HEK293 (cell line): Measurements from ENCODE around the gene NELL1.

ENCODE experiments used
- CTCF ChIA-PET: fragments of 350-600 bp; formaldehyde crosslinking; extraction: SDS; loops from one replicate; lab custom pipeline; 2021; ENCODE audit warnings: antibody characterized with exemption; lab: Yijun Ruan, JAX
- POLR2A ChIA-PET: fragments of 300-600 bp; formaldehyde crosslinking; extraction: SDS; loops from one replicate; lab custom pipeline; 2020; ENCODE audit warnings: antibody characterized with exemption, inconsistent platforms; lab: Yijun Ruan, JAX
- H3K27ac ChIP-seq: fragments of 200-500 bp; sonication (Bioruptor generic); 2 replicates; pipeline ENCODE4 v1.5.1; 2014; ENCODE audit warnings: low read depth, low read length, control low read depth, inconsistent platforms; ENCODE audit errors: extremely low read depth
- H3K36me3 ChIP-seq, 2 experiments: fragments of 200-500 bp in 1 of 2; sonication (Bioruptor generic) in 1 of 2; 1 replicate in 1 of 2; 2 replicates in 1 of 2; pipeline ENCODE4 v1.5.1; 2014 to 2017; ENCODE audit warnings: inconsistent platforms in 2 of 2, low read length in 2 of 2; ENCODE audit not compliant: control insufficient read depth in 2 of 2, insufficient read depth in 1 of 2
- H3K4me1 ChIP-seq: fragments of 200-500 bp; sonication (Bioruptor generic); 2 replicates; pipeline ENCODE4 v1.5.1; 2014; ENCODE audit warnings: mild to moderate bottlenecking, low read length, inconsistent platforms; ENCODE audit not compliant: control insufficient read depth, insufficient read depth
- H3K4me3 ChIP-seq: 2 replicates; pipeline ENCODE4 v1.5.1; 2011; ENCODE audit warnings: low read depth, mild to moderate bottlenecking, control low read depth, low read length, moderate library complexity
- H3K9me3 ChIP-seq: fragments of 200-500 bp; sonication (Bioruptor generic); 2 replicates; pipeline ENCODE4 v1.5.1; 2014; ENCODE audit warnings: low read depth, low read length, inconsistent platforms; ENCODE audit not compliant: control insufficient read depth, insufficient read depth
- FEZF1 ChIP-seq: fragments of 450-650 bp; formaldehyde crosslinking; IDR thresholded peaks from 2 replicates; pipeline ENCODE4 v1.5.1; 2016; ENCODE audit warnings: missing biosample characterization, missing genetic modification characterization
- IKZF3 ChIP-seq: fragments of 450-650 bp; IDR thresholded peaks from 2 replicates; pipeline ENCODE4 v1.5.0; 2018; ENCODE audit warnings: missing biosample characterization, mild to moderate bottlenecking, missing genetic modification characterization, moderate library complexity
- MEIS1 ChIP-seq: sonication (generic); formaldehyde crosslinking; IDR thresholded peaks from 2 replicates; pipeline ENCODE4 v1.8.1; 2022; ENCODE audit warnings: missing genetic modification reagents, mild to moderate bottlenecking, borderline replicate concordance
- ZEB2 ChIP-seq: fragments of 450-650 bp; formaldehyde crosslinking; IDR thresholded peaks from 2 replicates; pipeline ENCODE4 v1.5.1; 2016; ENCODE audit warnings: missing biosample characterization, missing genetic modification characterization
- ZNF174 ChIP-seq: fragments of 450-650 bp; formaldehyde crosslinking; IDR thresholded peaks from 2 replicates; pipeline ENCODE4 v1.5.0; 2017; ENCODE audit warnings: missing biosample characterization, mild to moderate bottlenecking, missing genetic modification characterization
- ZNF324 ChIP-seq: fragments of 450-650 bp; formaldehyde crosslinking; IDR thresholded peaks from 2 replicates; pipeline ENCODE4 v1.5.1; 2016; ENCODE audit warnings: missing biosample characterization, missing genetic modification characterization
- ZNF404 ChIP-seq: fragments of 450-650 bp; formaldehyde crosslinking; IDR thresholded peaks from 2 replicates; pipeline ENCODE4 v1.5.1; 2017; ENCODE audit warnings: missing biosample characterization, missing genetic modification characterization
- ZNF501 ChIP-seq: fragments of 450-650 bp; formaldehyde crosslinking; IDR thresholded peaks from 2 replicates; pipeline ENCODE4 v1.5.1; 2016; ENCODE audit warnings: missing biosample characterization, missing genetic modification characterization
- ZNF510 ChIP-seq: fragments of 450-650 bp; formaldehyde crosslinking; IDR thresholded peaks from 2 replicates; pipeline ENCODE4 v1.5.1; 2018; ENCODE audit warnings: mild to moderate bottlenecking, missing genetic modification characterization, missing biosample characterization; ENCODE audit not compliant: insufficient replicate concordance
- ZNF513 ChIP-seq: fragments of 450-650 bp; IDR thresholded peaks from 2 replicates; pipeline ENCODE4 v1.5.1; 2018; ENCODE audit warnings: missing biosample characterization, missing genetic modification characterization
- ZNF530 ChIP-seq: fragments of 450-650 bp; formaldehyde crosslinking; IDR thresholded peaks from 2 replicates; pipeline ENCODE4 v1.5.1; 2016; ENCODE audit warnings: low read depth, missing biosample characterization, missing genetic modification characterization
- ZNF654 ChIP-seq: fragments of 450-650 bp; formaldehyde crosslinking; IDR thresholded peaks from 2 replicates; pipeline ENCODE4 v1.5.1; 2016; ENCODE audit warnings: low read depth, missing biosample characterization, missing genetic modification characterization
- ZNF658 ChIP-seq: fragments of 450-650 bp; formaldehyde crosslinking; IDR thresholded peaks from 2 replicates; pipeline ENCODE4; 2016; ENCODE audit warnings: missing biosample characterization, missing genetic modification characterization
- ZNF792 ChIP-seq: fragments of 450-650 bp; formaldehyde crosslinking; IDR thresholded peaks from 2 replicates; pipeline ENCODE4 v1.5.1; 2016; ENCODE audit warnings: missing biosample characterization, missing genetic modification characterization
- TF ChIP-seq, protein P1 (sequence below): fragments of 450-650 bp; formaldehyde crosslinking; IDR thresholded peaks from 2 replicates; pipeline ENCODE4 v1.5.1; 2016; ENCODE audit warnings: missing biosample characterization, missing genetic modification characterization
- TF ChIP-seq, protein P2 (sequence below): IDR thresholded peaks from 2 replicates; pipeline ENCODE4 v1.6.1; 2011; ENCODE audit warnings: mild to moderate bottlenecking, low read depth, low read length, borderline replicate concordance
- TF ChIP-seq, protein P3 (sequence below): fragments of 450-650 bp; formaldehyde crosslinking; IDR thresholded peaks from 2 replicates; pipeline ENCODE4; 2016; ENCODE audit warnings: missing biosample characterization, missing genetic modification characterization
- TF ChIP-seq, protein P4 (sequence below): fragments of 450-650 bp; formaldehyde crosslinking; IDR thresholded peaks from 2 replicates; pipeline ENCODE4 v1.5.1; 2017; ENCODE audit warnings: missing biosample characterization, missing genetic modification characterization

The NELL1 gene

DNA sequence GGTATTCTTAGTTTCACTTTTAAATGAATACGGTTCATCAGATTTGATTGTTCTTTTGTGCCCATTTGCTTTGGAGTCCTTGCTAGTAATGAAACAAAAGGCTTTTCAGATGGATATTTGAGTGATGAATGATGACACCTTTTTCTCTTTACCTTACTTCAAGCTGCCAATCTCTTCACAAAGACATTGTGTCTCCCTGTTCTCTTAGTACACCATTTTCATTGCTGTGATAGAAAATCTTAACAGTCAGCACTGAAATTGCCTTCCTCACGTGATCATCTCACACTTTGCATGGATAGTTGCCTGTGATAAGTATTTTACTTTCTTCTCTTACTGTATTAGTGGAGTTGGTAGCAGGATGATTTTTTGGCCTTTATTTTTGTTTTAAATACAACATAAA is 396.6 kb downstream of the NELL1 start (continued):
- no peak for TF ChIP-seq FEZF1 (tag by site-specific recombination)

- no peak overlapping the region for H3K4me3 ChIP-seq
- POLR2A ChIA-PET = no interaction called here
- CTCF ChIA-PET = no interaction called here
- TF ChIP-seq, protein P1, sequence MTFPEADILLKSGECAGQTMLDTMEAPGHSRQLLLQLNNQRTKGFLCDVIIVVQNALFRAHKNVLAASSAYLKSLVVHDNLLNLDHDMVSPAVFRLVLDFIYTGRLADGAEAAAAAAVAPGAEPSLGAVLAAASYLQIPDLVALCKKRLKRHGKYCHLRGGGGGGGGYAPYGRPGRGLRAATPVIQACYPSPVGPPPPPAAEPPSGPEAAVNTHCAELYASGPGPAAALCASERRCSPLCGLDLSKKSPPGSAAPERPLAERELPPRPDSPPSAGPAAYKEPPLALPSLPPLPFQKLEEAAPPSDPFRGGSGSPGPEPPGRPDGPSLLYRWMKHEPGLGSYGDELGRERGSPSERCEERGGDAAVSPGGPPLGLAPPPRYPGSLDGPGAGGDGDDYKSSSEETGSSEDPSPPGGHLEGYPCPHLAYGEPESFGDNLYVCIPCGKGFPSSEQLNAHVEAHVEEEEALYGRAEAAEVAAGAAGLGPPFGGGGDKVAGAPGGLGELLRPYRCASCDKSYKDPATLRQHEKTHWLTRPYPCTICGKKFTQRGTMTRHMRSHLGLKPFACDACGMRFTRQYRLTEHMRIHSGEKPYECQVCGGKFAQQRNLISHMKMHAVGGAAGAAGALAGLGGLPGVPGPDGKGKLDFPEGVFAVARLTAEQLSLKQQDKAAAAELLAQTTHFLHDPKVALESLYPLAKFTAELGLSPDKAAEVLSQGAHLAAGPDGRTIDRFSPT (tag by site-specific recombination) = no peak
- TF ChIP-seq ZNF792 (tag by site-specific recombination) (no peak), MEIS1 (CRISPR knock-in tag) (no peak), ZNF501 (tag by site-specific recombination) (no peak), IKZF3 (no peak), ZNF654 (tag by site-specific recombination) (no peak), ZNF404 (tag by site-specific recombination) (no peak), ZNF513 (tag by site-specific recombination) (no peak), ZEB2 (tag by site-specific recombination) (no peak), ZNF324 (no peak), ZNF510 (tag by site-specific recombination) (no peak), ZNF658 (no peak), ZNF174 (tag by site-specific recombination) (no peak), ZNF530 (no peak)
- TF ChIP-seq, protein P2, sequence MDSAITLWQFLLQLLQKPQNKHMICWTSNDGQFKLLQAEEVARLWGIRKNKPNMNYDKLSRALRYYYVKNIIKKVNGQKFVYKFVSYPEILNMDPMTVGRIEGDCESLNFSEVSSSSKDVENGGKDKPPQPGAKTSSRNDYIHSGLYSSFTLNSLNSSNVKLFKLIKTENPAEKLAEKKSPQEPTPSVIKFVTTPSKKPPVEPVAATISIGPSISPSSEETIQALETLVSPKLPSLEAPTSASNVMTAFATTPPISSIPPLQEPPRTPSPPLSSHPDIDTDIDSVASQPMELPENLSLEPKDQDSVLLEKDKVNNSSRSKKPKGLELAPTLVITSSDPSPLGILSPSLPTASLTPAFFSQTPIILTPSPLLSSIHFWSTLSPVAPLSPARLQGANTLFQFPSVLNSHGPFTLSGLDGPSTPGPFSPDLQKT = no peak
- TF ChIP-seq, protein P3, sequence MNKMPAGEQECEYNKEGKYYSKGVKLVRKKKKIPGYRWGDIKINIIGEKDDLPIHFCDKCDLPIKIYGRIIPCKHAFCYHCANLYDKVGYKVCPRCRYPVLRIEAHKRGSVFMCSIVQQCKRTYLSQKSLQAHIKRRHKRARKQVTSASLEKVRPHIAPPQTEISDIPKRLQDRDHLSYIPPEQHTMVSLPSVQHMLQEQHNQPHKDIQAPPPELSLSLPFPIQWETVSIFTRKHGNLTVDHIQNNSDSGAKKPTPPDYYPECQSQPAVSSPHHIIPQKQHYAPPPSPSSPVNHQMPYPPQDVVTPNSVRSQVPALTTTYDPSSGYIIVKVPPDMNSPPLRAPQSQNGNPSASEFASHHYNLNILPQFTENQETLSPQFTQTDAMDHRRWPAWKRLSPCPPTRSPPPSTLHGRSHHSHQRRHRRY (tag by site-specific recombination) = no peak
- TF ChIP-seq, protein P4, sequence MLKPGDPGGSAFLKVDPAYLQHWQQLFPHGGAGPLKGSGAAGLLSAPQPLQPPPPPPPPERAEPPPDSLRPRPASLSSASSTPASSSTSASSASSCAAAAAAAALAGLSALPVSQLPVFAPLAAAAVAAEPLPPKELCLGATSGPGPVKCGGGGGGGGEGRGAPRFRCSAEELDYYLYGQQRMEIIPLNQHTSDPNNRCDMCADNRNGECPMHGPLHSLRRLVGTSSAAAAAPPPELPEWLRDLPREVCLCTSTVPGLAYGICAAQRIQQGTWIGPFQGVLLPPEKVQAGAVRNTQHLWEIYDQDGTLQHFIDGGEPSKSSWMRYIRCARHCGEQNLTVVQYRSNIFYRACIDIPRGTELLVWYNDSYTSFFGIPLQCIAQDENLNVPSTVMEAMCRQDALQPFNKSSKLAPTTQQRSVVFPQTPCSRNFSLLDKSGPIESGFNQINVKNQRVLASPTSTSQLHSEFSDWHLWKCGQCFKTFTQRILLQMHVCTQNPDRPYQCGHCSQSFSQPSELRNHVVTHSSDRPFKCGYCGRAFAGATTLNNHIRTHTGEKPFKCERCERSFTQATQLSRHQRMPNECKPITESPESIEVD (tag by site-specific recombination) = no peak
- H3K9me3 ChIP-seq = no peaks in the 10 kb centered on the region
- no peaks in the 10 kb centered on the region for H3K4me1 ChIP-seq
- no peaks in the 10 kb centered on the region for H3K36me3 ChIP-seq
- H3K27ac ChIP-seq = no peak overlapping the region
Observed at GRCh38 chr11:21068886-21069285, 399.5 kb downstream of the NELL1 start.
